ENCODE data around the gene TLR1. TPM values are rescaled to one million over a fixed set of nuclear protein-coding genes. Genes with fewer than 3 reads are reported as not detected.

Gene TLR1
- polyA plus RNA-seq, 1 donor from 2014 or later, result not detected

- H3K4me2 ChIP-seq (ENCODE audit: low read length), result no peak overlapping the region
Measured at GRCh38 chr4:38785901-38786402, 18.6 kb downstream of the TLR1 start.

More at GRCh38 chr4:38785901-38786402, 18.6 kb downstream of the TLR1 start:
- Histone ChIP-seq H3F3A (ENCODE audit: insufficient read depth, low read length, poor library complexity, severe bottlenecking) (no peaks in the 10 kb centered on the region), H3K36me3 (ENCODE audit: insufficient read depth, low read length) (no peaks in the 10 kb centered on the region), H3K9me2 (ENCODE audit: insufficient read depth, low read length) (no peaks in the 10 kb centered on the region), H3K79me2 (replicated peaks; ENCODE audit: insufficient read depth, low read length) (no peaks in the 10 kb centered on the region), H3K9me3 (ENCODE audit: low read length) (no peaks in the 10 kb centered on the region), H3K4me3 (ENCODE audit: low read length) (no peak overlapping the region), H3K27me3 (ENCODE audit: insufficient read depth, low read depth, low read length) (no peaks in the 10 kb centered on the region), H3K9ac (ENCODE audit: low read length) (no peak overlapping the region), H3K27ac (ENCODE audit: low read length) (no peak overlapping the region), H2AFZ (ENCODE audit: low read depth, low read length) (no peak overlapping the region), H4K20me1 (ENCODE audit: insufficient read depth) (no peaks in the 10 kb centered on the region)
- TF ChIP-seq TAF1 (IDR thresholded peaks at IDR 0.05; ENCODE audit: low read depth) (no peak), POLR2AphosphoS5 (IDR thresholded peaks at IDR 0.05) (no peak), REST (IDR thresholded peaks at IDR 0.05; ENCODE audit: borderline replicate concordance) (no peak), EP300 (conservative IDR thresholded peaks at IDR 0.05; ENCODE audit: poor library complexity, severe bottlenecking) (no peak), SMC3 (conservative IDR thresholded peaks at IDR 0.05; ENCODE audit: poor library complexity) (no peak), MXI1 (conservative IDR thresholded peaks at IDR 0.05; ENCODE audit: poor library complexity, severe bottlenecking) (no peak), CTCF (IDR thresholded peaks at IDR 0.05; ENCODE audit: poor library complexity, severe bottlenecking) (no peak), RAD21 (conservative IDR thresholded peaks at IDR 0.05) (no peak), EZH2 (IDR thresholded peaks at IDR 0.05; ENCODE audit: borderline replicate concordance, insufficient read depth, low read length, poor library complexity, severe bottlenecking) (no peak)

Data from neural cell (in vitro differentiated cells).